Ascending aorta (tissue), 2 donors: ENCODE results near the gene VSNL1. TPM values are rescaled to one million over a fixed set of nuclear protein-coding genes. Genes with fewer than 3 reads are reported as not detected.

Source experiments
- DNase-seq, 2 donors: peaks; one replicate each; pipeline ENCODE4 v3.0.0-alpha.2; 2019; ENCODE audit warnings: low spot score in 2 of 2
- H3K27ac ChIP-seq, 2 donors: fragments of 200-600 bp; sonication (generic); one replicate each; pipeline ENCODE4 v1.5.1; 2016 to 2017; ENCODE audit warnings: mild to moderate bottlenecking in 1 of 2
- H3K27me3 ChIP-seq: fragments of 200-600 bp; sonication (generic); one replicate; pipeline ENCODE4 v1.5.1; 2017
- H3K36me3 ChIP-seq, 2 donors: fragments of 200-600 bp; sonication (generic); one replicate each; pipeline ENCODE4 v1.5.1; 2016
- H3K4me1 ChIP-seq, 2 donors: fragments of 200-600 bp; sonication (generic); one replicate each; pipeline ENCODE4 v1.5.1; 2016 to 2017; ENCODE audit warnings: mild to moderate bottlenecking in 1 of 2
- H3K4me3 ChIP-seq, 2 donors: fragments of 200-600 bp; sonication (generic); one replicate each; pipeline ENCODE4 v1.5.1; 2016 to 2017; ENCODE audit warnings: mild to moderate bottlenecking in 1 of 2
- H3K9me3 ChIP-seq, 2 donors: fragments of 200-600 bp; sonication (generic); one replicate each; pipeline ENCODE4 v1.5.1; 2016
- CTCF ChIP-seq, 3 experiments: fragments of 200-600 bp in 2 of 3; fragments of 450-650 bp in 1 of 3; sonication (generic) in 2 of 3; IDR thresholded peaks; one replicate each; pipeline ENCODE4 v1.5.1; 2016 to 2019; ENCODE audit warnings: antibody characterized with exemption in 3 of 3, mild to moderate bottlenecking in 1 of 3, moderate library complexity in 1 of 3
- intact Hi-C: fragments of 100-400 bp; cut with DNase I; formaldehyde crosslinking; loops from one replicate; pipeline ENCODE4 v1.15.1; 2023
- total RNA-seq: library from RNA; depleted of rRNA; stranded (reverse); fragments of >200 nt; gene quantifications from one replicate; pipeline ENCODE4 v1.1.0, GENCODE V29; 2016

Gene VSNL1
- total RNA-seq, 1 donor from 2014 or later, result not detected

GRCh38 chr2:17608251-17608650 lies 67.8 kb downstream of the VSNL1 start:
- no peak for TF ChIP-seq CTCF (IDR thresholded peaks at IDR 0.05)
- no peaks in the 10 kb centered on the region for H3K9me3 ChIP-seq
- no peaks in the 10 kb centered on the region for H3K27me3 ChIP-seq
- no peak overlapping the region for H3K27ac ChIP-seq
- DNase-seq, result no peak
- no peaks in the 10 kb centered on the region for H3K36me3 ChIP-seq
- no peaks in the 10 kb centered on the region for H3K4me1 ChIP-seq
- intact Hi-C loops, result no loop called here
- H3K4me3 ChIP-seq, result no peak overlapping the region

GRCh38 chr2:17610521-17610920 lies 70.0 kb downstream of the VSNL1 start:
- no peak for DNase-seq
- H3K4me3 ChIP-seq, result no peak overlapping the region
- intact Hi-C loops, result no loop called here
- no peak for TF ChIP-seq CTCF (IDR thresholded peaks at IDR 0.05)
- no peak overlapping the region for H3K27ac ChIP-seq
- no peaks in the 10 kb centered on the region for H3K9me3 ChIP-seq
- no peaks in the 10 kb centered on the region for H3K4me1 ChIP-seq
- H3K27me3 ChIP-seq, result no peaks in the 10 kb centered on the region
- H3K36me3 ChIP-seq, result no peaks in the 10 kb centered on the region

DNA sequence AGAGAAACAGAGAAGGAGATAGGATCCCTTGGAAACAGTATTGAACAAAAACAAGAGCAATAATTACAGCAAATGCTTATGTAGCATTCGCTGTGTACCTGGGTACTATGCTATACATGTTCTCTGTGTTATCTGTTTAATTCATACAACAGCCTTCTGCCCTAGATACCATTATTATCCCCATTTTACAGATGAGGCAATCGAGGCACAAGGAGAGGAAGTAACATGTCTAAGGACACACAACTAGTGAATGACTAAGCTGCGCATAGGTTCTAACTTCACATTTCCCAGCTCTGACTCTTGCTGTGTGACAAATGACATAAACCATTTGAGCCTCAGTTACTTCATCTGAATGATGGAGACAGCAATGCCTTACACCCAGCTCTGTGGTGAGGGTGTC lies 70.5 kb downstream of the VSNL1 start:
- Histone ChIP-seq H3K4me3 (no peak overlapping the region), H3K36me3 (no peaks in the 10 kb centered on the region)

GRCh38 chr2:17614174-17614930 lies 73.9 kb downstream of the VSNL1 start:
- DNase-seq, result no peak
- H3K4me3 ChIP-seq, result no peak overlapping the region
- no peak for TF ChIP-seq CTCF (IDR thresholded peaks at IDR 0.05)
- intact Hi-C loops, result no loop called here
- no peak overlapping the region for H3K27ac ChIP-seq
- H3K36me3 ChIP-seq, result no peaks in the 10 kb centered on the region
- H3K4me1 ChIP-seq, result no peaks in the 10 kb centered on the region
- H3K9me3 ChIP-seq, result no peaks in the 10 kb centered on the region
- H3K27me3 ChIP-seq, result no peaks in the 10 kb centered on the region

More for the DNA sequence above, 70.5 kb downstream of the VSNL1 start:
- no peaks in the 10 kb centered on the region for H3K9me3 ChIP-seq
- intact Hi-C loops, result no loop called here
- no peak overlapping the region for H3K27ac ChIP-seq
- TF ChIP-seq CTCF (IDR thresholded peaks at IDR 0.05), result no peak
- no peak for DNase-seq
- H3K4me1 ChIP-seq, result no peaks in the 10 kb centered on the region
- H3K27me3 ChIP-seq, result no peaks in the 10 kb centered on the region

DNA sequence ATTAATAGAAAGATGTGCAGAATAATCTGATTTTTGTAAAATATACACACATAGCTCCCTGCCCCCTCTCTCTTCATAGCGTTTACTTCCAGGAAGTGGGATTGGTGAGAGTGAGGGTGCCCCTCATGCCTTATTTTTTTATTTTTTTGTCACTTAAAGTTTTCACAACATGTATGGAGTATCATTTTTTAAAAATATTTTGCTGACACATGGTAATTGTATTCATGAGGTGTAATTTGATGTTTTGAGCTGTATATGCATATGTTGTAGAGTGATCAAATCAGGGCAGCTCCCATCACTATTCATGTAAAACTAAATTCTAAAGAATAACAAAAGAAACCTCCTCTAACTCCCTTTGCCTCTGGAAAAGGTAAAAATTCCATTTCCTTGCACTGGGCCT lies 74.7 kb downstream of the VSNL1 start:
- Histone ChIP-seq H3K27me3 (no peaks in the 10 kb centered on the region), H3K4me3 (no peak overlapping the region), H3K36me3 (no peaks in the 10 kb centered on the region), H3K27ac (no peak overlapping the region), H3K9me3 (no peaks in the 10 kb centered on the region), H3K4me1 (no peaks in the 10 kb centered on the region)
- no peak for DNase-seq
- TF ChIP-seq CTCF (IDR thresholded peaks at IDR 0.05), result no peak
- intact Hi-C loops, result no loop called here
